Kidney glomerular epithelial cell (primary cell): Measurements from ENCODE around the gene LRCH3.

Experiments used
- DNase-seq: peaks from one replicate; lab custom pipeline; 2025; lab: John Stamatoyannopoulos, UW

Gene LRCH3

GRCh38 chr3:197791113-197791891 is at the start of gene LRCH3:
Gene LRCH3, plus strand, starts transcription at chr3:197791254. Its CDS starts 25 bp downstream, at chr3:197791279.
- peak; percentile 80 for DNase-seq

GRCh38 chr3:197742787-197743186 is 48.3 kb upstream of the LRCH3 start:
- no peak for DNase-seq

- no peak for DNase-seq
Measured at GRCh38 chr3:197746209-197746608, 44.8 kb upstream of the LRCH3 start.

GRCh38 chr3:197746801-197747237 is 44.2 kb upstream of the LRCH3 start:
- no peak for DNase-seq

- DNase-seq: no peak
Measured at GRCh38 chr3:197748597-197749314, 42.3 kb upstream of the LRCH3 start.

GRCh38 chr3:197749315-197749600 is 41.8 kb upstream of the LRCH3 start:
- no peak for DNase-seq

- DNase-seq: peak; percentile 46
Measured at GRCh38 chr3:197749601-197750395, 41.3 kb upstream of the LRCH3 start, which contains the start of gene FYTTD1. Gene FYTTD1, plus strand, starts transcription at chr3:197749883. Its CDS starts 89 bp downstream, at chr3:197749972.

- peak; percentile 10 for DNase-seq
Measured at GRCh38 chr3:197750396-197750831, 40.6 kb upstream of the LRCH3 start.

GRCh38 chr3:197750858-197751737 is 40.0 kb upstream of the LRCH3 start:
- DNase-seq: peak; percentile 32

GRCh38 chr3:197752107-197752506 is 38.9 kb upstream of the LRCH3 start:
- DNase-seq: peak; percentile 4

GRCh38 chr3:197753263-197753662 is 37.8 kb upstream of the LRCH3 start:
- no peak for DNase-seq

GRCh38 chr3:197756704-197757103 is 34.4 kb upstream of the LRCH3 start:
- no peak for DNase-seq

- no peak for DNase-seq
Measured at GRCh38 chr3:197758512-197758911, 32.5 kb upstream of the LRCH3 start.

- DNase-seq: no peak
Measured at GRCh38 chr3:197761784-197762183, 29.3 kb upstream of the LRCH3 start.

GRCh38 chr3:197775317-197775716 is 15.7 kb upstream of the LRCH3 start:
- no peak for DNase-seq

GRCh38 chr3:197782230-197782629 is 8.8 kb upstream of the LRCH3 start:
- DNase-seq: no peak

GRCh38 chr3:197784019-197784585 is 7.0 kb upstream of the LRCH3 start:
- no peak for DNase-seq

GRCh38 chr3:197787412-197787811 is 3.6 kb upstream of the LRCH3 start:
- no peak for DNase-seq

GRCh38 chr3:197789309-197789708 is 1.7 kb upstream of the LRCH3 start:
- DNase-seq: no peak

GRCh38 chr3:197790033-197790432 is 1.0 kb upstream of the LRCH3 start:
- no peak for DNase-seq
